Activated CD8-positive, alpha-beta memory T cell treated with anti-CD3 and anti-CD28 coated beads for 48 hours (primary cell): Measurements from ENCODE around the gene DDIT4.
"Not testable (repeated sequence)": the region's sequence is repeated elsewhere in the genome, so short reads cannot be mapped to it uniquely, and the experiment has no call there.

Experiments
- DNase-seq, 3 experiments: peaks; one replicate each; pipeline ENCODE4 v3.0.0-alpha.2; 2020; ENCODE audit warnings: low read depth in 2 of 3, low spot score in 2 of 3

Gene DDIT4

DNA sequence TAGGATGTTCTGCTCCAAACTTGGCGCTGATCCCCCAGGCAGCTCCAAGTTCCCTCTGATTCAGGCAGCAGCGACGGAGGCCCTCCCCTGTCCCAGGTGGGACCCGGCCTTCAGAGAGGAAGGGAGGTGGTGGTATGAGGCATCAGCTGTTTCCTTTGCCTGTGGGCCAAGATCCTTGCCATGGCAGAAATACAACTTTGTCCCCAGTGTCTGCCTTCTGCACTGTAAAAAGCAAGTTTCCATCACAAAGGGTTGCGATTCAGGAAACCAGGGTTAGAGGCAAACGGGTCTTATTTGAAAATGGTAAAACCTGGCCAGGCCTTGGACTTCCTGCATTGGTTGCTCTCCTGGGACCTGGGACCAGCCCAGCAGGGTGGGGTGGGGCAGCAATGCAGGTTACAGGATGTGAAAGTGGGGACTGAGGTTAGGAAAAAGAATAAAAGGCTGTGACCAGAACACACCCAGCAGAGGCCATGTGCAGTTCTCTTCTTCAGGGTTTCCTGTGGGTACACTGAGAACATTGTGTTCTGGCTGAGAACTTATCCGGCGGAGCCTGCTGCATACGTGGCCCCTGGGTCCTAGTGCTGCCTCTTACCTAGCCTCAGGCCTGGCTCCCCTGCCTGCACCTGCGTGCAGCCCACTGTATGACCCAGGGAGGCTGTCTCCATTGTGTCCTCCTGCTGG, 25.1 kb upstream of the DDIT4 start:
- peak in 1 of 3 experiments; percentile 51 for DNase-seq

DNA sequence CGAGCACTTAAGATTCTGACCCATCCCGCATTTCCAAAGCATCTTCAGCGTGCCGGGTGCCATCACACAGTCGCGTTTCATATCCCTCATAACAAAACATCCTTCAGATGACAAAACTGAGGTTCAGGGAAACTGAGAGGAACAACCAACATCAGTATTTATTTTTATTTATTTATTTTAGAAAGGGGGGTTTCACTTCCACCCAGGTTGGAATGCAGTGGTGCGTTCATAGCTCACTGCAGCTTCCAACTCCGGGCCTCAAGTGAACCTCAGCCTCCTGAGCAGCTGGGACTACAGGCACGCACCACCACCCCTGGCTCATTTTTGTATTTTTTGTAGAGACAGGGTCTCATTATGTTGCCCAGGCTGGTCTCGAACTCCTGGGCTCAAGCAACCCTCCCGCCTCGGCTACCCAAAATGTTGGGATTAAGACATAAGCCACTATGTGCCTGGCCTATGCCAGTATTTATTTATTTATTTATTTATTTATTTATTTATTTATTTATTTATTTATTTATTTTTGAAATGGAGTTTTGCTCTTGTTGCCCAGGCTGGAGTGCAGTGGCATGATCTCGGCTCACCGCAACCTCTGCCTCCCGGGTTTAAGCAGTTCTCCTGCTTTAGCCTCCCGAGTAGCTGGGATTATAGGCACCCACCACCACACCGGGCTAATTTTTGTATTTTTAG, 24.4 kb upstream of the DDIT4 start:
- DNase-seq: not testable (repeated sequence)

DNA sequence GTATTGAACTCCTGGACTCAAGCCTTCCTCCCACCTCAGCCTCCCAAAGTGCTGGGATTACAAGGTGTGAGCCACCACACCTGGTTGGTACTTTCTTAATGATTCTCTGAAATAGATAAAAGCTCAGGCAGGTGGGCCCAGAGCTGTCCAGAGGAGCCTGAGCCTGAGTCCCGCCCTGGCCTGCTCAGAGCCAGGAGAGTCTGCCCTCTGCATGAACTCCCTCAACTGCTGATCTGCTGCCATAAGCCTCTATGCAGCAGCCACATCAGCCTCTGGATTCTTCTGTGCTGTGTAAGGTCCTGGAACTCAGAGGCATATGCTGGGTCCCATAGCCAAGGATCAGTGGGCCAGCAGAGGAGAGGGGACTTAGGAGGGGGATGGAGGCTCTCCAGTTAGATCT, 23.1 kb upstream of the DDIT4 start:
- no peak for DNase-seq

DNA sequence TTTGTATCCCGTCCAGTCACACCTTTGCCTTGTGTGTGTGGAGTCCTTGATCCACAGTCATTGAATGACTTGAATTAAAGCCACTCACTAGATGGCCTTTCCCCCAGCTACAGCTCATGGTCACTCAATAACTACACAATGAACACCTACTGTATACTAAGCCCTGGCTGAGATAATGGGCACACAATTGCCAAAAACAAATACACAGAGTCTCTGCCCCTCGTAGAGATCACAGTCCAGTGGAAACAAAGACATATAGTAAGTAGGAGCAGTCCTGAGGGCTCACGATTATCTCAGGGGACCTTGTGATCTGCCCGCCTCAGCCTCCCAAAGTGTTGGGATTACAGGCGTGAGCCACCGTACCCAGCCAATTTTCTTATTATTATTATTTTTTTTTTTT, 22.1 kb upstream of the DDIT4 start:
- DNase-seq: no peak

DNA sequence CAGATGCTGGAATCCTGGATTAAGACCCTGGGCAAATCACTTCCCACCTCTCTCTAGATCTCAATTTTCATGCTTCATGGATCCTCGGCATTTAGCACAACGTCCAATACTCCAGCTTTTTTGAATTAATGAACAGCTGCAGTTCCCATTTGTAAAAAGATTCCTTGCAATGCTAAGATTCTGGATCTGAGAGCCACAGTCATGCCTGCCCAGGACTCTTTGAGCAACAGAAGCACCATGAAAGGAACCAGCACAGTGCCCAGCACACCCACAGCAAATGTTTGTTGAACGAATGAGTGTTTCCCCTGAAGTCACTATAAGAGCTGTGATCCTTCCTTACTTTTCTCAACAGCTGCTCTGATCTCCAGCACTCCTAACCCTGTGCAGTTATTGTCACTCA, 20.8 kb upstream of the DDIT4 start:
- no peak for DNase-seq

DNA sequence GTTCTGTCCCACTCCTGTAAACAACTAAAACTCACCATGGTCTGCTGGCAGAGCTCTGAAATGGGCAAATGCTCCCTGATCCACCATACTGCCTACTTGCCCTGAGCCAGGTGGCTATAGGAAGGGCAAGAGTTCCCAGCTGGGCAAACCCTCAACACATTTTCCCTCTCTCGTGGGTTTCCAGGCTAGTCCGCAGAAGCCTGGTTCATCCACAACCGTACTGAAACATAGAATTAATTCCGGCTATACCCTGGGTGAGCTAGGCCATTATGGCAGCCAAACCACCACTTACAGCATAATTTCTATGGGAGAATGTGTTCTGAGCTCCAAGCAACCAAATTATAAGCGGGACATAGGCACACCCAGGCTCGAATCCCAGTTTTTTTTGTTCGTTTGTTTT, 20.1 kb upstream of the DDIT4 start:
- no peak for DNase-seq

DNA sequence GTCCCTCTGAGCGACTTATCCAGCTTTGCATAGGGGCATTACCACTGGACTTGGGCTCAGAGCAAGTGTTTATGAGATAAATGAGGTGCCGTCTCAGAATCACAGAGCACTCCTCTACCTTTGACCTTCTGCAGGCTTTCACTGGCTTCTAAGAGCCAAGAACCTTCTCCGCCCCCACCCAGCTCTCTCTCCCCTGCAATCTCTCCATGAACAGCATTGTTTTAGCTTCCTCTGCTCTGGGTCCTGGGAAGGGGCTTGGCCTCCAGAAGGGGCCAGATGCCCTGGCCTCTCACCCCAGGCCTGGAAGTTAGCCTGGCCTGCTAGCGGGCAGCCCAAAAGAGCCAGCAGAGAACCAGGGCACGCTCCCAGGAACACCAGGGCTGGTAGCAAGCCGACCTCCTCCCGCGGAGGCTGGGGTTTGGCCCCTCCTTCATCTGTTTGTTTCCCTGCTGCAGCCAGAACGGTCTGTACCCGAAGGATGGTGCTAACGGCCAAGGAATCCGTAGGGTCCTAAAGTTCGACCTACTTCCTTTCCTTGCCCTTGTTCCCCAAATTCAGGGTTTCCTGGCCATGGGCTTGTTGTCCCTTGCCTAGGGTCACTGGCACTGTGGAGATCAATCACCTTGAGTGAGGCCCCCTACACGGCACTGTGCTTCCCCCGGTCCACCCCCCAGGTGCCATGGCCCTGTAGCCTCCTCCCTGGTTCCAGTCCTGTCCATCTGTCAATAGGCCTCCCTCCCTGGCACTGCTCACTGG, 18.7 kb upstream of the DDIT4 start:
- no peak for DNase-seq

DNA sequence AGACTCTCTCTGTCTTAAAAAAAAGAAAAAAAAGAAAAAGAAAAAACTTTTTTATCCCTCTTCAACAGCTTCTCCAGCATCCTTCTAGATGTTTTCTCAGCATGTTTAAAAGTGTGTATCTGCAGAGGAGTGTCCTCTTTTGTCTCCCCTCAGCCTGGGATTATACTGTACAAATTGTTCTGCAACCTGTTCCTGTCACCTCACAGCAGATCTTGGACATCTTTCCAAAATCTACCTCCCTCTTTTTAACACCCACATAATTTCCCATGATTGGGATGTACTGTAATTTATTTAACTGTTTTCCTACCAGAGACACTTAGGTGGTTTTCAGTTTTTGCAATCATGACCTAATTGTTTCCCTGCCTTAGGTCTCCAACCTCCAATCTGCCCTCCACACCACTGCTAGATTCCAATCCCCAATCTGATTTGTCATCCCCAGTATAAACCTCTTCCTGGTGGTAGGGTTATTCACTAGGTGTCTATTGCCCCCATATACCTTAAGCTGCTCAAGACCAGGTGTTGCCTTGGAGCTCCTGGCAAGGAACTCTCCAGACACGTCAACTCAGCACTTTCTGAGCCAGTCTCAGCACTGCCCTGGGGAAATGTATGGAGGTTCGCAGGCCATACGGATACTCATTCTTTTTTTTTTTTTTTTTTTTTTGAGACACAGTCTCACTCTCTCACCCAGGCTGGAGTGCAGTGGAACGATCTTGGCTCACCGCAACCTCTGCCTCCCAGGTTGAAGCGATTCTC, 17.6 kb upstream of the DDIT4 start:
- DNase-seq: no peak

DNA sequence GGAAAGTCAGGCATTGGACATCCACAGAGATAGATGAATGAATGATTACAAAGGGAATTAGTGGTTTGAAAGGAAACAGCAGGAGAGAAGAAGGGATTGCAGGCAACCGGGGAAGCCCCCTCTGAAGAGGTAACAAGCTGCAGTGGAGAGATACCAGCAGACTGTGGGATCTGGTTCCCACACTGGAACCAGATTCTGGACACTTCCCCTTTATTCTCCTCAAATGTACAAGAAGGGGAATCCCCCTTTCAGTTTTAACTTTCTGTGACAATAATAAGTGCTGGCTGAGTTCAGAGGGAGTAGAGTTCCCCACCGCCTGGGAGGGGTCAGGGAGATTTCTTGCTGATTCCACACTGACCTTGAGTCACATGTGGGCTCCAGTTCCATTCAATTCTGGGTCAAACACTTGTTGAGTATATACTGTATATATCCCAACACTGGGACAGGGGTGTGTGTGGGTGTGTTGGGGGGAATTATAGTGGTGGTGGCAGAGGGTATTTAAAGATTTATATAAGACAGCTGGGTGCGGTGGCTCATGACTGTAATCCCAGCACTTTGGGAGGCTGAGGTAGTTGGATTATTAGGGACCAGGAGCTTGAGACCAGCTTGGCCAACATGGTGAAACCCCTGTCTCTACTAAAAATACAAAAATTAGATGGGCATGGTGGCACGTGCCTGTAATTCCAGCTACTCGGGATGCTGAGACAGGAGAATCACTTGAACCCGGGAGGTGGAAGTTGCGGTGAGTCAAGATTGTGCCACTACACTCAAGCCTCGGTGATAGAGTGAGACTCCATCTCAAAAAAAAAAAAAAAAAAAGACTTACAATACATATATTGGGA, 16.5 kb upstream of the DDIT4 start:
- no peak for DNase-seq

DNA sequence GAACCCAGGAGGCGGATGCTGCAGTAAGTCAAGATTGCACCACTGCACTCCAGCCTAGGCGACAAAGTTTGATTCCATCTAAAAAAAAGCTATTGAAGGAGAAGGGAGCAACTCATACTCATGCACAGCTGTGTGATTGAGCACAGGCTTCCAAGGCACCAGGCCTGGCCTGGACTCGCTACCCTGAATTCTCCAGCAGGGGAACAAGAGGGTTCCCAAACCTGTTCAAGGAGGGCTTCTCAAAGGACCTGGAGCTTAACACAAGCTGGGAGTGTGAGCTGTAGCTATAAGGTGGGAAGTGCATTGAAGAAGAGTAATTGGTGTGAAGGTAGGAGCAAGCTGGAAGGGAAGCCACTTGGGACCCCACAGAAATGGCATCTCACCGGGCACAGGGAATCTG, 15.1 kb upstream of the DDIT4 start:
- DNase-seq: no peak

DNA sequence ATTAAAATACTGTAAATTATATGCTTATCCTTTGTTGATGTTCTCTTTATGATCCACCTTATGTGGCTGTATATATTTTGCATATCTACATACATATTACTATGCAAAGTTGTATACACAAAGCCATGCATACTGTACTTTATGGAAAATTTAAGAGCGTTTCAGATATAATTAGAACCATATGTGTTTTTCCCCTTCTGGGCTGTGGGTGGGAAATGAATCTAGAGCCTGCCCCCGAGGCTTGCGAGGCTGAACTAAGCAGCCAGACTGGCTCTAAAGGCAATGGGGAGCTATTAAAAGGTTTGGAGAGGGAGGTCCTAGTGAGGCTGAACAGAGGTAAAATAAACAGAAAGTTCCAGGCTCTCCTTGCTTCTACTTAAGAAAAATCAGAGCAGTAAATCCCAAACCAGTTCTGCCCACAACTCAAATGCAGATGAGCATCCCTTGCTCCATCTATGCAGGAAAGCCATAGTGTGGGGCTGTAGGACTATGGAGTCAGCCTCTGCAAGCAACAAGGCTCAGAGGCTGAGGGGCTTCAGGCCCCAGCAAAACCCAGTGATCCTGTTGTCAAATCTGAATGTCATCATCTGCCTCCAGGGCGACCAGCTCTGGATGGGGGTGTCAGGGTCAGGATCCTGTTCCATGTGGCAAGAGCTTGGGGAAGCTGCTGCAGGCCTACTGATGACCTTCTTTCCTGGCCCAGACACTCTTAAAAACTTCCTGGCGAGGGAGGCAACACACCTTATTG, 14.1 kb upstream of the DDIT4 start:
- DNase-seq: no peak

DNA sequence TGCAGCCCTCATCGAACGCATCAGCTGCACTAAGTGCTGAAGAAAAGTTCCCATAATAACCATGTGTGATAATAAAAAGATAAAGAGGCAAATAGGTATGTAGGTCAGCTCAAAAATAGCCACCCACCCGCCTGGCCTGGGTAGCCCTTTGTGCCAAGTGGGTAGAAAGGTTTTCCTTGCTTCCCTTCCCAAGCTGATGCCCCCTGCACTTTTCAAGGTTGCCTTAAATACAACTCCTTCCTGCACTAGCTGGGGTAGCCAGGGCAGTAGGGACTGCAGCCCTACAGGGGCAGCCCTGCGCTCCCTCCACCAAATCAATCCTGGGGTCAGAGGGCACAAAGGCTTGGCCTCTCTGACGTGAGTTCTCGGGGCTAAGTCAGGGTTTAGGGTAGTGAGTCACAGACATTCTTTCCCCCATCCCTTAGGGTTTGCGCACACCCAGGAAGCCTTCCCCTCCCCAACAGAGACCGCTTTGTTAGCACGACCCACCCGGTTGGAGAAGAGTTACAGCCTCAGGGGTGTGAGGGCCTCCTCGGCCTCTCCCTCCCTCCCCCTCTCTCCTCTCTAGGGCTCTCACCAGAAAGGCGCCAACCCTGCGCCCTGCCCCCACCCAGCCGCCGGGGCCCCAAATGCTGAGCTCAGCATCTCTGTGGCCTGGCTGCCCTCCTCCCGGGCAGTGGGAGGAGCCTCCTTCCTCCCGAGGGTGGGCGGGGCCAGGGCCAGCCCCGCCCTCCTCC, 13.3 kb upstream of the DDIT4 start:
- peak; percentile 84 to 92 (median 86) for DNase-seq

DNA sequence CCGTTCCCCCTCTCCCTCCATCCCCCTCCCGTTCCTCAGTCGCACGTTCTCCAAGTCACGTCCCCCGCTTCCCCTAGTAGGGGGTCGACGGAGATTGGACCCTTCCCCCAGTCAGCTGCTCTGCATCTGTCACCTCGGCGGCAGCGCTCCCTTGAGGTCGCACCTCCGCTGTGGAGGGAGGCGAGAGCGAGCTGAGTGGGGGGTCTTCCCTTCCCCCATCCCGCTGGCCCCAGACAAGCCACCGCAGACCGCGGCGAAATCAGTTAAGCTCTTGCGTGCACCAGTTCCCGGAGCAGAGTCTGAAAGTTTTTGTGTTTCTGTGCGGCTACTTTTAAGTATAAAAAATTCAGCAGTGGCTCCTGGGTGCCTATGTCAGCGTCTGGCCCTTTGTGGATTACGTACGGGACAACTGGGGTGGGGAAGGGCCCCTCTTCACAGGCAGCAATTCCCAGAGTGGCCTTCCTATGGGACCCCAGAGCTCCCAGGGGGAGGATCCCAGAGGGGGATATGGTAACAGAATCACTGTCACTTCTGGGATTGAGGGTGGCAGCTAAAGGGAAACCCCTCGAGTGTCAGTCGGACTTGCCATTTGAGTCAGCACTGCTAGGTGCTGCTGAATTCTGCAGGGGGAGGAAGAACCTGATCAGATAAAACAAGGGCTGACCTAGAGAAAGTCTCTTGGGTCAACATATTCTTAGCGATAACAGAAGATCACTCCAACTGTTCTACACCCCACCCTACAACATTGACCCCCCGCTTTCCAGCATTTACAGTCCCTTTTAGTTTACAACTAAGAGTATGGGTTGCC, 12.5 kb upstream of the DDIT4 start:
- peak in 1 of 3 experiments; percentile 57 for DNase-seq

DNA sequence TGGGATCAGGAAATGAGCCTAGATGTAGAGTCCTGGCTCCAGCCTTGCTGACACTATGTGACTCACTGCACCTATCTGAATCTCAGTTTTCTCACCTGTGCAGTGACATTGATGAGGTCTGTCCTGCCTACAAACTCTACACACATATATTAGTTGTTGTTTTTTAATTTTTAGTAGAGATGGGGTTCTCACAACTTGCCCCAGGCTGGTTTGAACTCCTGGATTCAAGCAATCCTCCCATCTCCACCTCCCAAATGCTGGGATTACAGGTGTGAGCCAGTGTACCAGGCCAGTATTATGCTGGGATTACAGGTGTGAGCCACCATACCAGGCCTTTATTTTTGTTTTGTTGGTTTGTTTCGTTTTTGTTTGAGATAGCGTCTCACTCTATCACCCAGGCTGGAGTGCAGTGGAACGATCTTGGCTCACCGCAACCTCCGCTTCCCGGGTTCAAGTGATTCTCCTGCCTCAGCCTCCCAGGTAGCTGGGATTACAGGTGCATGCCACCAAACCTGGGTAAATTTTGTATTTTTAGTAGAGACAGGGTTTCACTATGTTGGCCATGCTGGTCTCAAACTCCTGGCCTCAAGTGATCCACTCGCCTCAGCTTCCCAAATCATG, 11.8 kb upstream of the DDIT4 start:
- DNase-seq: no peak

DNA sequence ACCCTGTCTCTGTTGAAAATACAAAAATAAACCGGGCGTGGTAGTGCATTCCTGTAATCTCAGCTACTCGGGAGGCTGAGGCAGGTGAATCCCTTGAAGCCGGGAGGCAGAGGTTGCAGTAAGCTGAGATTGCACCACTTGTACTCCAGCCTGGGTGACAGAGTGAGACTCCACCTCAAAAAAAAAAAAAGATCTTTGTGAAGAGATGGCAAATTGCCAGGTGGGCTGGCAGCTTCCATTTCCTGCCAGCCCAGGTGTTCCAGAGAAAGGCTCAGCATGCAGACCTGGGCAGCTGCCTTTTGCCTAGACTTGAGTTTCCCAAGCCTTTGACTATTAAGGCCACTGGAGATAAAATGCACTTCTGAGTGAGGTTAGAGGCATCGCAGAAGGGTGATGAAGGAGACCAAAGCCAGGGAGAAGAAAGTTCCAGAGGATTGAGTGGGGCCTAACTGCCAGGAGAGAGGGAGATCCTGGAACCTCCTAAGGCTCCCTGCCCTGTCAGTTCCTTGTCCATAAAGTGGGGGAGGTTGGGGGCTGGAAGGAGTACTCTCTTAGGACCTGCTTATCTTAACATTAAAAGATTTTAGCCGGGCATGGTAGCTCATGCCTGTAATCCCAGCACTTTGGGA, 10.0 kb upstream of the DDIT4 start:
- DNase-seq: no peak

DNA sequence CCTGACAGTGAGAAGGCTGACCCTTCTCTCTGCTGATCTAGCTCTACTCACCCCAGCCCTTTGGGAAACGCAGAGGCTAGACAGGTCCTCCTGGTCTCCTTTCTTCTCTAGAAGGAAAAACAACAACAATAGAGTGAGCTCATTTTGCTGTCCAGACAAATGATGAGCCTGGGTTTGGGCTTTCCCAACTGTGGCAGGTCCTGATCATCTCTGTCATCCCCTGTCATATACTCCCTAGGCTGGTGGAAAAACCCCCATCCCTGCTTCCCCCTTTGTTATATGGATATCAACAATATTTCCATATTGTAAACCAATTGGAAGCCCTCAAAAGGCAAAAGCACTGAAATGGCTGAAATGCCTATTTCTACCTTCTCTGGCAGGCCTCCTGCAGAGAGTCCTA, 9.2 kb upstream of the DDIT4 start:
- DNase-seq: no peak

DNA sequence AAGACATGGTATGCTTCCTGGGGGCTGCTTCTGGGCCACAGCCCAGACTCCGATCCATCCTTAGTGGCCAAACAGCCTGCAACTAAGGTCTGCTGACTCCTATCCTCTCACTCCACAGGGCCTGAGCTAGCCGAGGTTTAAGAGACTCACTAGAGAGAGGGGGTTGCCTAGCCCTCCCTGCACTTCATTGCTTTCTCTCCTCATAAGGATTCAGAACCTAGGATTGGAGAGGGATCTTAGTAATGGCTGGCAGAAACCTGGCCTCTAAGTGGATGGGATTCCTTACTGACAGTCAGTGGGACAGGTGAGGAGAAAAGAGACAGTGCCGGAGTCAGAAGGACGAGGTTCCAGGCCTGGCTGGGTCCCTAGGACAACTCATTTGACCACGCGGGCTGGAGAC, 8.2 kb upstream of the DDIT4 start:
- DNase-seq: no peak
